K562 (cell line): ENCODE data around the gene GCC1. TPM values are rescaled to one million over a fixed set of nuclear protein-coding genes. Genes with fewer than 3 reads are reported as not detected.

Source experiments
- ATF7 ChIP-seq: fragments of 450-650 bp; IDR thresholded peaks from 2 replicates; pipeline ENCODE4 v1.7.1; 2014; ENCODE audit warnings: mild to moderate bottlenecking, moderate library complexity
- BHLHE40 ChIP-seq: IDR thresholded peaks from 2 replicates; pipeline ENCODE4 v1.6.1; 2011; ENCODE audit warnings: low read length, improper control_type of control experiment
- CC2D1A ChIP-seq: fragments of 450-650 bp; IDR thresholded peaks from 2 replicates; pipeline ENCODE4 v1.6.1; 2017; ENCODE audit warnings: mild to moderate bottlenecking
- ERF ChIP-seq: fragments of 450-650 bp; formaldehyde crosslinking; IDR thresholded peaks from 2 replicates; pipeline ENCODE4 v1.4.0; 2020; ENCODE audit warnings: mild to moderate bottlenecking, mixed read lengths
- ETV6 ChIP-seq, 3 experiments: fragments of 150-350 bp in 1 of 3; sonication (generic) in 1 of 3; formaldehyde crosslinking in 1 of 3; IDR thresholded peaks; 2 replicates each; pipeline versions ENCODE4 v1.6.1 to v1.8.0; 2014 to 2022; ENCODE audit warnings: borderline replicate concordance in 2 of 3, low read depth in 2 of 3, antibody characterized with exemption in 1 of 3, low read length in 1 of 3, mild to moderate bottlenecking in 1 of 3, missing genetic modification reagents in 1 of 3
- JUND ChIP-seq, 2 experiments: IDR thresholded peaks; 2 replicates in 1 of 2; 3 replicates in 1 of 2; pipeline ENCODE4 v1.6.1; 2011; ENCODE audit warnings: borderline replicate concordance in 2 of 2, low read depth in 2 of 2, low read length in 2 of 2, improper control_type of control experiment in 1 of 2, missing biosample characterization in 1 of 2, missing genetic modification characterization in 1 of 2, missing genetic modification reagents in 1 of 2
- KAT8 ChIP-seq: fragments of 450-650 bp; IDR thresholded peaks from 2 replicates; pipeline ENCODE4 v1.6.1; 2016; ENCODE audit warnings: low read depth, mild to moderate bottlenecking
- KDM5B ChIP-seq: fragments of 200-600 bp; sonication (generic); IDR thresholded peaks from 2 replicates; pipeline ENCODE4 v1.6.1; 2012; ENCODE audit warnings: low read depth, mild to moderate bottlenecking, moderate library complexity, low read length, control low read depth, inconsistent platforms; ENCODE audit not compliant: insufficient replicate concordance
- MIER1 ChIP-seq: fragments of 450-650 bp; IDR thresholded peaks from 2 replicates; pipeline ENCODE4 v1.6.1; 2016; ENCODE audit warnings: antibody characterized with exemption, mild to moderate bottlenecking, low read depth
- NR2C2 ChIP-seq, 2 experiments: fragments of 200-800 bp in 1 of 2; sonication (Bioruptor generic) in 1 of 2; sonication (generic) in 1 of 2; formaldehyde crosslinking in 1 of 2; IDR thresholded peaks; 2 replicates each; pipeline versions ENCODE4 v1.6.1 to v1.8.0; 2016 to 2022; ENCODE audit warnings: mild to moderate bottlenecking in 1 of 2, missing compliant biosample characterization in 1 of 2, missing genetic modification characterization in 1 of 2, missing genetic modification reagents in 1 of 2
- SLC30A9 ChIP-seq: fragments of 250-450 bp; sonication (Bioruptor Pico); IDR thresholded peaks from 2 replicates; pipeline ENCODE4 v1.8.0; 2022; ENCODE audit warnings: mild to moderate bottlenecking, moderate library complexity
- SNIP1 ChIP-seq: fragments of 450-650 bp; IDR thresholded peaks from 2 replicates; pipeline ENCODE4 v1.7.1; 2017; ENCODE audit warnings: low read depth, mild to moderate bottlenecking
- SREBF1 ChIP-seq: fragments of 150-350 bp; IDR thresholded peaks from 2 replicates; pipeline ENCODE4 v1.6.1; 2014; ENCODE audit warnings: antibody characterized with exemption, low read depth, low read length, borderline replicate concordance
- TARDBP ChIP-seq: fragments of 450-650 bp; IDR thresholded peaks from 2 replicates; pipeline ENCODE4 v1.6.1; 2016
- ZNF408 ChIP-seq: fragments of 250-450 bp; sonication (Bioruptor Pico); IDR thresholded peaks from 2 replicates; pipeline ENCODE4 v1.4.0; 2020; ENCODE audit warnings: low read depth, mild to moderate bottlenecking, moderate library complexity
- ZNF436 ChIP-seq: fragments of 250-450, 450-650 bp; sonication (Bioruptor Pico); formaldehyde crosslinking; IDR thresholded peaks from 2 replicates; pipeline ENCODE4 v1.7.0; 2020; ENCODE audit warnings: mild to moderate bottlenecking
- ZNF586 ChIP-seq: fragments of 450-650 bp; formaldehyde crosslinking; conservative IDR thresholded peaks from 2 replicates; pipeline ENCODE4 v1.4.0; 2020; ENCODE audit warnings: mild to moderate bottlenecking, moderate library complexity
- polyA plus RNA-seq, 8 experiments: library from polyadenylated mRNA; depleted of rRNA in 4 of 8; stranded (reverse) in 5 of 8; unstranded in 3 of 8; fragments of >200 nt; fragmentation: Nextera tagmentation in 2 of 8; fragmentation: Illumina TruSeq in 1 of 8; extraction: Ambion mirVana in 2 of 8; extraction: Trizol in 1 of 8; gene quantifications; 2 replicates each; pipeline versions ENCODE4 v1.2.1 to v1.2.3, GENCODE V29; 2011 to 2014; ENCODE audit warnings: inconsistent platforms in 1 of 8, missing spikeins in 1 of 8
- total RNA-seq, 7 experiments: library from RNA; depleted of rRNA in 6 of 7; stranded (reverse); fragments of >200 nt in 6 of 7; fragmentation: Illumina TruSeq in 2 of 7; extraction: Trizol in 2 of 7; gene quantifications; 2 replicates each; pipeline versions ENCODE4 v1.2.1 to v1.2.3, GENCODE V29; 2011 to 2021; ENCODE audit warnings: low replicate concordance in 1 of 7
- TF ChIP-seq, protein P1 (sequence below): fragments of 200-800 bp; sonication (Bioruptor generic); IDR thresholded peaks from 2 replicates; pipeline ENCODE4 v1.6.1; 2017; ENCODE audit warnings: missing genetic modification characterization, missing compliant biosample characterization
- TF ChIP-seq, protein P2 (sequence below): fragments of 450-650 bp; IDR thresholded peaks from 2 replicates; pipeline ENCODE4 v1.6.1; 2018; ENCODE audit warnings: mild to moderate bottlenecking, low read depth; ENCODE audit not compliant: partially characterized antibody
- TF ChIP-seq, protein P3 (sequence below): fragments of 250-450 bp; sonication (Bioruptor Pico); IDR thresholded peaks from 2 replicates; pipeline ENCODE4 v1.5.0; 2021; ENCODE audit warnings: mild to moderate bottlenecking, moderate library complexity

GCC1 gene
- total and polyA plus RNA-seq, 9 of the 15 experiments (the other 6 are each of a cell fraction or from before 2014, with no cell fraction given), result 1.9 to 19.8 (median 10.9) TPM

DNA sequence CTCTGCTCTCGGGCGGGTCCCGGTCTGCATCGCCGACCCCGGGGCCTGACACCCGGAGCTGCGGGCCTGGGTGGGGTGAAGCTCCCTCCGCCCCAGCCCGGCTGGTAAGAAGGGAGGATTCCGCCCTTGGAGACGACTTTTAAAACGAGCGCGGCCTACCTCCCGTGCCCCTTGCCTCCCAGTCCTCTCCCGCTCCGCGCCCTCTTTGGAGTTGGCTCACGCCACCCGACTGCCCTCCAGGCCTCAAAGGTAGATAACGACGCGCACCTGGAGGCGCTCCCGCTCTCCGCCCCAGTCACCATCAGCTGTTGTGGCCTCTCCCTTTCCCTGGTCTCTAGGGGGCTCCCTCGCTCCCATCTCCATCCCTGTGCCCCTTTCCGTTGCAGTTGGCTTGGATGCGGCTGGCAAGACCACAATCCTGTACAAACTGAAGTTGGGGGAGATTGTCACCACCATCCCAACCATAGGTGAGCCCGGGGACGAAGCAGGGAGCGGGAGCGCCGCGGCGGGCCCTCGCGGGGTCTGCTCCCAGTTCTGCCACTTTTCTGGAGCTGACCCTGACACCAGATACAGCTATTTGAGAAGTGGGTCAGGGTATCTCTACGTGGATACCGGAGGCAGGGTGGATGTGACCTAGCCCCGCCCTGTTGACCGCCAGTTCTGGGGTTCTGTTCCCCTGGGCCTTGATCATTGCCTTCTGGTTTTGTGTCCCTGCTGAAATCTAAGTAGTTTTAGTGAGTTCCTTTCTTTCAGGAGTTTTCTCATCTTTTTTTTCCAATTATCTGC, 3.5 kb upstream of the GCC1 start (continued):
- TF ChIP-seq, protein P1, sequence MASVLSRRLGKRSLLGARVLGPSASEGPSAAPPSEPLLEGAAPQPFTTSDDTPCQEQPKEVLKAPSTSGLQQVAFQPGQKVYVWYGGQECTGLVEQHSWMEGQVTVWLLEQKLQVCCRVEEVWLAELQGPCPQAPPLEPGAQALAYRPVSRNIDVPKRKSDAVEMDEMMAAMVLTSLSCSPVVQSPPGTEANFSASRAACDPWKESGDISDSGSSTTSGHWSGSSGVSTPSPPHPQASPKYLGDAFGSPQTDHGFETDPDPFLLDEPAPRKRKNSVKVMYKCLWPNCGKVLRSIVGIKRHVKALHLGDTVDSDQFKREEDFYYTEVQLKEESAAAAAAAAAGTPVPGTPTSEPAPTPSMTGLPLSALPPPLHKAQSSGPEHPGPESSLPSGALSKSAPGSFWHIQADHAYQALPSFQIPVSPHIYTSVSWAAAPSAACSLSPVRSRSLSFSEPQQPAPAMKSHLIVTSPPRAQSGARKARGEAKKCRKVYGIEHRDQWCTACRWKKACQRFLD, result no peak
- no peak for TF ChIP-seq NR2C2 (CRISPR knock-in tag; IDR thresholded peaks at IDR 0.05)
- TF ChIP-seq NR2C2 (tag; IDR thresholded peaks at IDR 0.05), result no peak
- TF ChIP-seq KDM5B, result no peak
- peak; percentile 63; the same call in 1 of the 2 replicates for TF ChIP-seq CC2D1A
- no peak for TF ChIP-seq SREBF1
- TF ChIP-seq ERF (CRISPR knock-in tag), result no peak
- TF ChIP-seq ZNF436, result no peak
- no peak for TF ChIP-seq SLC30A9 (CRISPR knock-in tag)
- TF ChIP-seq ZNF408, result no peak
- TF ChIP-seq ETV6 (IDR thresholded peaks at IDR 0.05; ENCODE audit: borderline replicate concordance in 1 of 2, low read depth in 2 of 2, low read length in 1 of 2), result no peak
- TF ChIP-seq ETV6 (CRISPR knock-in tag; IDR thresholded peaks at IDR 0.05; ENCODE audit: borderline replicate concordance), result no peak
- TF ChIP-seq TARDBP, result no peak
- no peak for TF ChIP-seq KAT8
- TF ChIP-seq, protein P2, sequence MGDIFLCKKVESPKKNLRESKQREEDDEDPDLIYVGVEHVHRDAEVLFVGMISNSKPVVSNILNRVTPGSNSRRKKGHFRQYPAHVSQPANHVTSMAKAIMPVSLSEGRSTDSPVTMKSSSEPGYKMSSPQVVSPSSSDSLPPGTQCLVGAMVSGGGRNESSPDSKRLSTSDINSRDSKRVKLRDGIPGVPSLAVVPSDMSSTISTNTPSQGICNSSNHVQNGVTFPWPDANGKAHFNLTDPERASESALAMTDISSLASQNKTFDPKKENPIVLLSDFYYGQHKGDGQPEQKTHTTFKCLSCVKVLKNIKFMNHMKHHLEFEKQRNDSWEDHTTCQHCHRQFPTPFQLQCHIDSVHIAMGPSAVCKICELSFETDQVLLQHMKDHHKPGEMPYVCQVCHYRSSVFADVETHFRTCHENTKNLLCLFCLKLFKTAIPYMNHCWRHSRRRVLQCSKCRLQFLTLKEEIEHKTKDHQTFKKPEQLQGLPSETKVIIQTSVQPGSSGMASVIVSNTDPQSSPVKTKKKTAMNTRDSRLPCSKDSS, result no peak
- no peak for TF ChIP-seq SNIP1
- TF ChIP-seq, protein P3, sequence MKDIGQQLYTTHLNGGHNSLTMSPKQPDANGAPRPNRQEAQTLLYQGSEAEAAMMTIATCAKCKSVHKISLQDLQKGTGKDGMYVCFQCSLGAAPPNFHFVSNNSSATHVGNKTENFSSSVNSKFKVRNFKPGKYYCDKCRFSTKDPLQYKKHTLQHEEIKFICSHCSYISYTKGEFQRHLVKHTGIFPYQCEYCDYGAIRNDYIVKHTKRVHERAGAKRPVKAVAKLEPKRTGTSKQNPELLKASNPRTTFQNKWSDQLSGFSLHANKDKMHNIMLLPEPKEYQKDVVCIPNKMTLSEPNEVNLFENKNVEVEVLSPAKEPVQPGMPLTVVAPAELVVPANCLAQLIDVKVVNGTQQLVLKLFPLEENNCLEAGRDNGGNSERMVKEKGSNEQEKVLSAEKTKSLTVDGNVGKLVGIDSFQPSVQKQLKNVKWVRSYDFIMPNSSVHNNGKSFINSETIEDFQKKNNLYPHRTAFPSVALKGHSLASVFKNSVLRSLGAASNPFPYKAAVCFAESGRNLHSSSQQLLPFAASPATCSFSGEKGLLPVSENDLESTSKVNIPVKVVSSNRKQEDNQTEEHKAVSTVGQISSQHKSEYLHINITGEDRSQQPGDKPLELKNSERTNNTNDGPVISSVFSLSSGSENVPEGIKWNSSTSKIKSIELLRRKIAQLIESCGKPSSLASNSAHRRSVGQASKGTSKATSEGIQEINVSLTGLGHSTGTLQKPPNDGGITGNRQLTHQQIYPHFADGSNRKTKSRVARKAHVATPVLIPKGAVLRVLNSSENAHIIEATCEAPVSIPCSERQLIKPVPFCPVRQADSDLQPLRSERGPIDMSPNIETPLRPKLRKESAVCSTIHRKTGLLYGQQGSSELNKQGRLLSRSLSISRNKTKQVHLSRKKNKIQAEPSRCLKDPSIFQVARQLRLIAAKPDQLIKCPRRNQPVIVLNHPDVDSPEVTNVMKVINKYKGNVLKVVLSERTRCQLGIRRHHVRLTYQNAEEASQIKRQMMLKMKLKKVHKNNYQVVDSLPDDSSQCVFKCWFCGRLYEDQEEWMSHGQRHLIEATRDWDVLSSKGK (CRISPR knock-in tag), result no peak
- TF ChIP-seq ZNF586 (CRISPR knock-in tag), result no peak
- TF ChIP-seq ATF7, result no peak
- peak; percentile 45; the same call in 1 of the 2 replicates for TF ChIP-seq BHLHE40
- TF ChIP-seq JUND (IDR thresholded peaks at IDR 0.05; ENCODE audit: borderline replicate concordance, low read depth, low read length), result peak; percentile 45; the same call in 1 of the 2 replicates
- peak; percentile 62; the same call in 1 of the 3 replicates for TF ChIP-seq JUND (tag; IDR thresholded peaks at IDR 0.05; ENCODE audit: borderline replicate concordance, low read depth, low read length)
- 0 out of 2 replicates have a peak, but pooled peaks have one; percentile 22 for TF ChIP-seq MIER1
